ENCODE data around the gene TRIM24.

DNA sequence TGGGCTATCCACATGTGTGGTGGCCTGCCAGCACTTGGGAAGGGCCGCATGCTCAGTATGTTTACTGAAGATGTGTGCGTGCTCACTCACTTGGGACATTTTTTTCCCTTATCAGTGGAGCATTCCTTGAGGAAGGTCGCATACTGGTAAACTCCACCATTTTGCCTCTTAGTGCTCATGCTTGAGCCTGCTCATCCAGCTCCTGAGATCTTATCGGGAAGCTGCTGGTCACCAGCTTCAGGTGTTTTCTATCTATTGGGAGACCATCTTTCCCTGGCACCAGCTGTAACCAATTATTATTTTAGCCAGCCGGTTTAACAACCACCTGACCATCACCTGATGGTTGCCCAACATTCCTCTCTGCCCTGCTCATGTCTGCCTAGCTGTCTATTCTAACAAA lies 35.0 kb upstream of the TRIM24 start:
- TF ChIP-seq CTCF (IDR thresholded peaks at IDR 0.05; ENCODE audit: low read depth, low read length) (no peak), POLR2A (IDR thresholded peaks at IDR 0.05; ENCODE audit: extremely low read depth, insufficient read length) (no peak), MYC (IDR thresholded peaks at IDR 0.05; ENCODE audit: low read depth, low read length) (no peak)
- TF ChIP-seq, protein P1, sequence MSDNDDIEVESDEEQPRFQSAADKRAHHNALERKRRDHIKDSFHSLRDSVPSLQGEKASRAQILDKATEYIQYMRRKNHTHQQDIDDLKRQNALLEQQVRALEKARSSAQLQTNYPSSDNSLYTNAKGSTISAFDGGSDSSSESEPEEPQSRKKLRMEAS (IDR thresholded peaks at IDR 0.05; ENCODE audit: low read depth, low read length): no peak
